Measurements from ENCODE around the gene TUBB6. TPM values are rescaled to one million over a fixed set of nuclear protein-coding genes. Genes with fewer than 3 reads are reported as not detected.

Gene TUBB6
- total and polyA plus RNA-seq, 8 donors: 55.6 to 140 (median 83.1) TPM

DNA sequence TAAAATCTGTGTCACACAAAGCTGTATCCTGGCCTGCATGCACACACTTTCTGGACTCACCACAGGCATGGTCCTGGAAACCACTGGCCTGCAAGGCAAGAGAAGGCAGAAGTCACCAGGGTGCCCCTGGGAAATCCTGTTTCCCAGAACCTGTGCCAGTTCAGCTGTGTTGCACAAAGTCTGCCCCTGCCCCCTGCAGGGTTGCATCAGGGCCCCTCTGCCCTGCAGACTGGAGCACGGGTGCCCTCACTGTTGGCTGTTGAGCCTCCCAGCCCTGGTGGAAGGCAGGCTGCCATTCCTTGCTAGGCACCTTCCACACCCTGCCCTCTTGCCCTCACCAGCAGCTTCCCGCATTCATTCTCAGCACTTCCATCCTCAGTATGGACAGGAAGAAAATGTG lies 18.0 kb upstream of the TUBB6 start:
- peaks cover 0 to 55% of the 10 kb centered on the region in 2 donors for H3K27me3 ChIP-seq
- no peak overlapping the region for H3K27ac ChIP-seq
- TF ChIP-seq, protein P1, sequence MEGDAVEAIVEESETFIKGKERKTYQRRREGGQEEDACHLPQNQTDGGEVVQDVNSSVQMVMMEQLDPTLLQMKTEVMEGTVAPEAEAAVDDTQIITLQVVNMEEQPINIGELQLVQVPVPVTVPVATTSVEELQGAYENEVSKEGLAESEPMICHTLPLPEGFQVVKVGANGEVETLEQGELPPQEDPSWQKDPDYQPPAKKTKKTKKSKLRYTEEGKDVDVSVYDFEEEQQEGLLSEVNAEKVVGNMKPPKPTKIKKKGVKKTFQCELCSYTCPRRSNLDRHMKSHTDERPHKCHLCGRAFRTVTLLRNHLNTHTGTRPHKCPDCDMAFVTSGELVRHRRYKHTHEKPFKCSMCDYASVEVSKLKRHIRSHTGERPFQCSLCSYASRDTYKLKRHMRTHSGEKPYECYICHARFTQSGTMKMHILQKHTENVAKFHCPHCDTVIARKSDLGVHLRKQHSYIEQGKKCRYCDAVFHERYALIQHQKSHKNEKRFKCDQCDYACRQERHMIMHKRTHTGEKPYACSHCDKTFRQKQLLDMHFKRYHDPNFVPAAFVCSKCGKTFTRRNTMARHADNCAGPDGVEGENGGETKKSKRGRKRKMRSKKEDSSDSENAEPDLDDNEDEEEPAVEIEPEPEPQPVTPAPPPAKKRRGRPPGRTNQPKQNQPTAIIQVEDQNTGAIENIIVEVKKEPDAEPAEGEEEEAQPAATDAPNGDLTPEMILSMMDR (IDR thresholded peaks at IDR 0.05): no peak
- no peaks in the 10 kb centered on the region for H3K9me3 ChIP-seq
- intact Hi-C loops (cut with DNase I): no loop called here
- H3K4me1 ChIP-seq: peaks cover 4 to 20% of the 10 kb centered on the region in 2 donors
- H3K4me3 ChIP-seq: no peak overlapping the region
- ATAC-seq (no peak), DNase-seq (no peak)
- no peaks in the 10 kb centered on the region for H3K36me3 ChIP-seq

DNA sequence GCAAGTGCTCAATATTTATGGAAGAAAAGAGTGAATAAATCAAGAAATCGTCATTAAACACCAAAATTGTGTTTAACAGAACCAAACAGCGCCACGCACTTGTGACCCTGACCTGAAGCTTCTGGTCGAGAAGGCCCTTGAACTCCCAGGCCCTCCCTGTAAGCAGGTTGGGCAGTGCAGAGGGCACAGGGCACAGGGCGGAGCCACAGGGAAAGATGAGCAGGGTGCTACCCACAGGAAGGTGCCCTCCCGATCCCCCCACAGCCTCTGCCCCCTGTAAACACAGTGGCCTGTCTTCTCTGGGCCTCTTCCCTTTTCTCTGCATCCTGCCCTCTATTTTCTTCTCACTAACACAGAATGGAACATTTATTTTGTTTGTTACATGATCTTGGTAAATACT lies 16.9 kb upstream of the TUBB6 start:
- no peak for ATAC-seq
- H3K27me3 ChIP-seq: peaks cover 0 to 44% of the 10 kb centered on the region in 2 donors
- peaks cover 4 to 20% of the 10 kb centered on the region in 2 donors for H3K4me1 ChIP-seq
- no peak for DNase-seq
- no peaks in the 10 kb centered on the region for H3K36me3 ChIP-seq
- intact Hi-C loops (cut with DNase I): no loop called here
- H3K4me3 ChIP-seq: no peak overlapping the region
- no peak overlapping the region for H3K27ac ChIP-seq
- TF ChIP-seq, protein P1 (IDR thresholded peaks at IDR 0.05): no peak
- no peaks in the 10 kb centered on the region for H3K9me3 ChIP-seq

DNA sequence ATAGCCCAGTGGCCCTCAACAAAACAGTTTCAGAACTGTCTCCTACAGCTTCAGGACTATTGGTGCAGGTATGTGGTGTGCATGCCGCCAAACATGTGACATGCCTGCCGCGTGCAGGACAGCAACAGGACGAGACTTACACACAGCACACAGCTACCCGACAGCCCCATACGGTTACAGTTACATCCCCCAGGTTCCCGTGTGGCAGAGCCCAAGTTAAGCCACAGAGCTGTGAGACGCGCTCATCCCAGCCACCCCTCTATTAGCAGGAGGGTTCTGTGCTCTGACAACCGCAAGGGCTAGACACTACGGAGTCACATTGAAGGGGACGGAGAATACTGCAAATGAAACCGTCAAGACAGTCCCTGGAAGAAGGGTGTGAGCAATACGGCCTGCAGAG lies 16.4 kb upstream of the TUBB6 start:
- no peak for ATAC-seq
- H3K27me3 ChIP-seq: peaks cover 0 to 39% of the 10 kb centered on the region in 2 donors
- no peak overlapping the region for H3K27ac ChIP-seq
- H3K4me3 ChIP-seq: no peak overlapping the region
- no peaks in the 10 kb centered on the region for H3K9me3 ChIP-seq
- H3K4me1 ChIP-seq: peaks cover 4 to 20% of the 10 kb centered on the region in 2 donors
- H3K36me3 ChIP-seq: no peaks in the 10 kb centered on the region
- intact Hi-C loops (cut with DNase I): no loop called here
- TF ChIP-seq, protein P1 (IDR thresholded peaks at IDR 0.05): no peak
- DNase-seq: no peak

DNA sequence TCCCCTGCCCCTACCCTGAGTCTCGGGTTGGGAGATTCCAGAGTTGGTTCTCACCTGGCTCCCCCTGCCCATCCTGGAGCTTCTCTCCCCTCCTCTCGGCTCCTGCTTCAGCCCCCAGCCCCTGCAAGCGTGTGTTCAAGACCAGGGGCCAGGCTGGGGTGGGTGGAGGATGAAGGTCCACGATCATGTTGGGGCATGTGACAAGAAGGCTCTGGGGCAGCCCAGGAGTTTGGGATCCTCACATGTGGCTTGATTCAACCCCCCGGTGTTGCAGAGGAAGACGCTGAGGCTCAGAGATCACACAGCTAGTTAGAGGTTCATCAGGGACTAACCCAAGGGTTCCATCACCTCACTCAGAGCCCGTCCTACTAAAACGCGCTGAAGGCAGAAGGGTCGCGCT lies 14.2 kb upstream of the TUBB6 start:
- TF ChIP-seq, protein P1 (IDR thresholded peaks at IDR 0.05): no peak
- intact Hi-C loops (cut with DNase I): no loop called here
- Histone ChIP-seq H3K9me3 (peaks cover 0 to 3% of the 10 kb centered on the region in 2 donors), H3K4me1 (peaks cover 0 to 3% of the 10 kb centered on the region in 2 donors), H3K36me3 (no peaks in the 10 kb centered on the region), H3K27ac (no peak overlapping the region), H3K4me3 (no peak overlapping the region), H3K27me3 (peaks cover 0 to 18% of the 10 kb centered on the region in 2 donors)
- no peak for DNase-seq
- ATAC-seq: no peak

DNA sequence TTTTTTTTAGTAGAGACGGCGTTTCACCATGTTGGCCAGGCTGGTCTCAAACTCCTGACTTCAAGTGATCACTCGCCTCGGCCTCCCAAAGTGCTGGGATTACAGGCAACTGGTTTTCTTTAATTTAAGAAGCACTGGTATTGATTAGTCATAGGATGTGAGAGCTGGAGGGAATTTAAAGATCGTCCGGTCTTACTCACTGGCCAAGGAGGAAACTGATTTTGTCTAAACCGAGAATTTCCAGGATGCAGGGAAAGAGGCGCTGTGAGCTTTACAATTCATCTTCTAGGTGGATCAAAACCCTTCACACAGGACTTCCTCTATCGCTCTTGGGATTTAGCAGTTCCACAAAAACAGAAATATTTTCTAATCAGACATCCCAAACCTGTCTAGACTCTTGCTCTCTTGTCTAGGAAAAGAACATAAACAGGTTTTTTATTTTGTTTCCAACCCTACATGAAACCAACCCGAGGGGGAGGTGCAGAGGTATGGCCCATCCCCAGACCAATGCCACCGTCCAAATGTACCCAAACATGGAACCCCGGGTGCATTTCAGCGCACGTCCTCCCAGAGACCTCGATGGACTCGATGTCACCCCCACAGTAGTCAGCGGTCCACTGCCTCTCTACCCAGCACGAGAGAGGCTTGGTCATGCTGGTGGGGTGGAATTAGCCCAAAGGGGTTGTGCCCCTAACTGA lies 12.5 kb upstream of the TUBB6 start:
- H3K27ac ChIP-seq: no peak overlapping the region
- peaks cover 0 to under 1% of the 10 kb centered on the region in 2 donors for H3K27me3 ChIP-seq
- H3K4me1 ChIP-seq: no peaks in the 10 kb centered on the region
- no peak for ATAC-seq
- DNase-seq: no peak
- intact Hi-C loops (cut with DNase I): no loop called here
- peaks cover 0 to 3% of the 10 kb centered on the region in 2 donors for H3K9me3 ChIP-seq
- TF ChIP-seq, protein P1 (IDR thresholded peaks at IDR 0.05): no peak
- H3K4me3 ChIP-seq: no peak overlapping the region
- no peaks in the 10 kb centered on the region for H3K36me3 ChIP-seq
